ENCODE data around the gene DIPK2B.

Gene DIPK2B

GRCh38 chrX:45157647-45158046 lies 43.0 kb downstream of the DIPK2B start:
- no peak for DNase-seq

GRCh38 chrX:45154462-45154861 lies 46.2 kb downstream of the DIPK2B start:
- DNase-seq = no peak

- no peak for DNase-seq
These were observed 46.7 kb downstream of the DIPK2B start for GRCh38 chrX:45154033-45154360.
